Stimulated activated CD8-positive, alpha-beta memory T cell treated with anti-CD3 and anti-CD28 coated beads, Interleukin-4, amount 100 ng/mL, for 4 hours (primary cell): ENCODE results near the gene MAK.
"Not testable (repeated sequence)": the region's sequence is repeated elsewhere in the genome, so short reads cannot be mapped to it uniquely, and the experiment has no call there.

Source experiments
- DNase-seq, 2 donors: peaks; one replicate each; pipeline ENCODE4 v3.0.0-alpha.2; 2020; ENCODE audit warnings: low read depth in 2 of 2, low spot score in 1 of 2

The MAK gene

DNA sequence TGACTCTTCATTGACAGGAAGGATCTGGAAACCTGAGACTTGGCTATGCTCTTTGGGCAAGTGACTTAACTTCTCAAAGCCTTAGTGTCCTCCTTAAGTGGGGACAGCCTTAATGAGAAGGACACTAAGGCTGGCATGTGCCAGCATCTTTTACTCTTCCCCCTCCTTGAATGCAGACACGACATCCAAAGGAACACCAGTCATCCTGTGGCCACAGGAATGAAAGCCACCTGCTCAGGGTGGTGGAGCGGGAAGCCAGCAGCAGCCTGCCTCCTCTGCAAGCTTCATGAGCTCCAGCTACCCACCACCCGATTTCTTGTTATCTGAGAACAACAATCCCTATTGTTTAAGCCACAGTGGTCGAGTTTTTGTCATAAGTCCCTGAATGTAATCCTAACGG, 46.2 kb downstream of the MAK start:
- no peak for DNase-seq

DNA sequence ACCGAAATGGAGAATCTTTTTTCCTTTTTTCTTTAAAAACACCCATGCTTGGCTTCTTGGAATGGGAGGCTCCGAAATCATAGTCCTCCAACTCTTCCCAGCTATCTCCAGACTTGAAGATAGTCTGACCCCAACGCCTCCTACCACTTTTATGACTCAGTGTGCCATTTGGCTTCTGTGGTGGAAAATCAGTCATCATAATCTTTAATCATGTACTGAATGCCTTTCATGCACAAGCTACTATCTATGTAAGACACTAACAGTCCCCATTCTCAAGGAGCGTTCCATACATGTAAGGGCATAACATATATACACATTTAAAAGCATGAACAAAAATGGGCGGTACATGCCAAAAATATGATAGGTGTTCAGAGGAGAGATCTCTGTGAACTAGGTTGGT, 46.7 kb downstream of the MAK start:
- no peak for DNase-seq

GRCh38 chr6:10779076-10779475, 59.3 kb downstream of the MAK start:
- DNase-seq = no peak

DNA sequence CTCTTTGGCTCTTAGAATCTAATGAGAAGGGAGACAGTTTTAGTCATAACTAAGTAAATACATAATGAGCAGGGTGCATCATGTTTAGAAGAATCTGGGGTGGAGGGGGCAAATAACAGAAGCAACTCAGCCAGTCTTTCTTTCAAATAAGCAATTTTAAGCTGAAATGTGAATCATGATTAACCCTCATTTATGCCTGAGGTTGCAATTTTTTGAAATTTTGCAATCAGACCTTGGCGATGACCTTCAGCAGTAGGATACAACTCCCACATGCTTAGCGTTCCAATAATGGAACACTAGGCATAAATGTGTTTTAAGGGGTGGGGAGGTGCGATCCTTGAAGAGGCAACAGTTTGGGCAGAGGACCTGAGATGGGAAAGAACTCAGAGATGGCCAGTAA, 60.1 kb downstream of the MAK start:
- DNase-seq = no peak

GRCh38 chr6:10771371-10771894, 66.9 kb downstream of the MAK start:
- DNase-seq = no peak

GRCh38 chr6:10769419-10769818, 68.9 kb downstream of the MAK start:
- DNase-seq = no peak

GRCh38 chr6:10763006-10763405, 75.3 kb downstream of the MAK start:
- no peak for DNase-seq

- DNase-seq = no peak
Observed at GRCh38 chr6:10759884-10760329, 78.4 kb downstream of the MAK start.

GRCh38 chr6:10759312-10759839, 79.0 kb downstream of the MAK start:
- DNase-seq = no peak

GRCh38 chr6:10756085-10756484, 82.3 kb downstream of the MAK start:
- DNase-seq = no peak

DNA sequence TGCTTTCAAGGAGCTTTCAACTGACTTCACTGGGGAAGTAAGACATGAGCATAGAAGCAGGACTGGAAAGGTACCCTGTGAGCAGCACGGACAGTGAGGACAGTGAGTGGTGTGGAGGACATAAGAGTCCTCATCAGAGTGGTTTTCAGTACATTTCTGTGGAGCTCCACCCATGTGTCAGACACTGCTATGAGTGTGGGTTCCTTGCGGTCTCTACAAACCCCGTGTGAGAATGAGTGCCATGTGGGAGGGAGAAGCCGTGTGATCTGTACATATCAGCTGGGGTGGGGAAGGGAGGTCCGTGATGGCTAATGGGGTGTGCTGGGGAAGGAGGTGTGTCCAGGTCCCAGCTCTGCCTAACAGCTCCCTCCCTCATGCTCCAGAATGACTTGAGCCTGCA, 86.6 kb downstream of the MAK start:
- DNase-seq = peak in 1 of 2 donors; percentile 7

- DNase-seq = not testable (repeated sequence)
Observed at GRCh38 chr6:10750568-10750967, 87.8 kb downstream of the MAK start.

GRCh38 chr6:10749734-10750133, 88.6 kb downstream of the MAK start:
- DNase-seq = no peak

DNA sequence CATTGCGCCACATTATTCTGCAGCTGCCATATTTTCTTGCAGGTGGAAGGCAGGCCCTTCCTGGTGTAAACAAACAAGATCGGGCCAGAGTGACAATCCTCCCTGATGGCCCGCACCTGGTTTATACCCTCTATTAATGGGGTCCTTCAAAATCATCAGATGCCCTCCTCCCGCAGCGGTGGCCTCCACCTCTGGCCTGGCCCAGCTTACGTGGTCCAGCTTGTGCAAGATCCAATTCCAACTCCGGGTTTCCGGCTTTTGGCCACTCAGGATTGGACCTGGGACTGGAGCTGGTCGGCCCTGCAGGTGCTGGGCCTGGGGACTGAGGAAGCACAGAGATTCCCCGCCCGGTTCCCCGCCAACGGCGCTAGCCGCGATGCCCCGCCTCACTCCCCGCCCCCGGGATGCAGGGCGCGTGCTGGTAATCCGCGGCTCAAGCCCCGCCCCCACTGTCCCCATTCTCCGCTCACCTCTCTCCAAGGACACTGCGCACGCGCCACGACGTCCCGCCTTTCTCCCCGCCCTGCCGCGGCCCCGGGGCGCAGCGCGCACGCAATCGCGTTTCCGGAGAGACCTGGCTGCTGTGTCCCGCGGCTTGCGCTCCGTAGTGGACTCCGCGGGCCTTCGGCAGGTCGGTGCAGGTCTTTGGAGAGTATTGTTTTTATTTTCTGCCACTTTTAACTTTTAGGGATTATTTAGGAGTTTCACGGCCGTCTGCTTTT, 90.9 kb downstream of the MAK start, which contains the start of gene TMEM14B:
TMEM14B (plus strand) TSS at position 555 of the 722 bp plus-strand sequence. CDS start 1,441 bp downstream, outside the sequence.
- peak; percentile 98 to 99 for DNase-seq

- no peak for DNase-seq
Observed at GRCh38 chr6:10746915-10747250, 91.5 kb downstream of the MAK start.

- no peak for DNase-seq
Observed at GRCh38 chr6:10745116-10745515, 93.2 kb downstream of the MAK start.

- DNase-seq = no peak
Observed at GRCh38 chr6:10743515-10743914, 94.8 kb downstream of the MAK start.

- DNase-seq = no peak
Observed at GRCh38 chr6:10742251-10742650, 96.1 kb downstream of the MAK start.

- DNase-seq = not testable (repeated sequence)
Observed at GRCh38 chr6:10741643-10742042, 96.7 kb downstream of the MAK start.

GRCh38 chr6:10740061-10740460, 98.3 kb downstream of the MAK start:
- DNase-seq = no peak

GRCh38 chr6:10736731-10737130, 101.6 kb downstream of the MAK start:
- no peak for DNase-seq

- no peak for DNase-seq
Observed at GRCh38 chr6:10733863-10734262, 104.5 kb downstream of the MAK start.
